OCI-LY3 (cell line): Measurements from ENCODE around the gene TRIM67.

Experiments used
- H2AFZ ChIP-seq: fragments of 200-600, 300-600 bp; shearing (Covaris generic); 2 replicates; pipeline ENCODE4 v1.6.0; 2014; ENCODE audit warnings: antibody characterized with exemption, low read depth, low read length
- H3K27ac ChIP-seq: fragments of 200-600, 300-600 bp; sonication (generic); 2 replicates; pipeline ENCODE4 v1.5.1; 2014; ENCODE audit warnings: mild to moderate bottlenecking, low read length, moderate library complexity, mixed read lengths
- H3K27me3 ChIP-seq: fragments of 200-600, 300-600 bp; sonication (generic); 2 replicates; pipeline ENCODE4 v1.6.1; 2014; ENCODE audit warnings: low read depth, low read length, mixed read lengths
- H3K36me3 ChIP-seq: fragments of 200-600, 300-600 bp; sonication (generic); replicated peaks from 2 replicates; pipeline ENCODE3; 2014; ENCODE audit warnings: low read depth, low read length, mixed read lengths
- H3K4me1 ChIP-seq: fragments of 300-600, 200-600 bp; sonication (generic); 2 replicates; pipeline ENCODE4 v1.6.1; 2014; ENCODE audit warnings: low read length, mixed read lengths
- H3K4me2 ChIP-seq: fragments of 200-600, 300-600 bp; sonication (generic); 2 replicates; pipeline ENCODE4 v1.6.1; 2014; ENCODE audit warnings: low read length, mixed read lengths
- H3K4me3 ChIP-seq: fragments of 300-600, 200-600 bp; sonication (generic); 2 replicates; pipeline ENCODE4 v1.5.1; 2014; ENCODE audit warnings: antibody characterized with exemption, mild to moderate bottlenecking, low read length, moderate library complexity
- H3K79me2 ChIP-seq: fragments of 300-600, 200-600 bp; shearing (Covaris generic); 2 replicates; pipeline ENCODE4 v1.6.1; 2014; ENCODE audit warnings: mild to moderate bottlenecking, low read length, mixed read lengths
- H3K9ac ChIP-seq: fragments of 300-600, 200-600 bp; shearing (Covaris generic); 2 replicates; pipeline ENCODE4 v1.6.0; 2014; ENCODE audit warnings: mild to moderate bottlenecking, low read length, moderate library complexity
- H3K9me3 ChIP-seq: fragments of 200-600, 300-600 bp; shearing (Covaris generic); 2 replicates; pipeline ENCODE4 v1.6.1; 2014; ENCODE audit warnings: low read length, mixed read lengths; ENCODE audit not compliant: insufficient read depth
- H4K20me1 ChIP-seq: fragments of 200-600, 300-600 bp; sonication (generic); 2 replicates; pipeline ENCODE4 v1.6.1; 2016; ENCODE audit warnings: low read length, mixed read lengths; ENCODE audit not compliant: insufficient read depth
- CTCF ChIP-seq: fragments of 200-600, 300-600 bp; sonication (generic); IDR thresholded peaks from 2 replicates; pipeline ENCODE4 v1.5.1; 2014; ENCODE audit warnings: antibody characterized with exemption, low read length, low read depth
- EZH2phosphoT487 ChIP-seq: fragments of 200-600 bp; shearing (Covaris generic); IDR thresholded peaks from 2 replicates; pipeline ENCODE4 v1.6.1; 2018; ENCODE audit warnings: antibody characterized with exemption, mixed run types, low read depth

The TRIM67 gene

DNA sequence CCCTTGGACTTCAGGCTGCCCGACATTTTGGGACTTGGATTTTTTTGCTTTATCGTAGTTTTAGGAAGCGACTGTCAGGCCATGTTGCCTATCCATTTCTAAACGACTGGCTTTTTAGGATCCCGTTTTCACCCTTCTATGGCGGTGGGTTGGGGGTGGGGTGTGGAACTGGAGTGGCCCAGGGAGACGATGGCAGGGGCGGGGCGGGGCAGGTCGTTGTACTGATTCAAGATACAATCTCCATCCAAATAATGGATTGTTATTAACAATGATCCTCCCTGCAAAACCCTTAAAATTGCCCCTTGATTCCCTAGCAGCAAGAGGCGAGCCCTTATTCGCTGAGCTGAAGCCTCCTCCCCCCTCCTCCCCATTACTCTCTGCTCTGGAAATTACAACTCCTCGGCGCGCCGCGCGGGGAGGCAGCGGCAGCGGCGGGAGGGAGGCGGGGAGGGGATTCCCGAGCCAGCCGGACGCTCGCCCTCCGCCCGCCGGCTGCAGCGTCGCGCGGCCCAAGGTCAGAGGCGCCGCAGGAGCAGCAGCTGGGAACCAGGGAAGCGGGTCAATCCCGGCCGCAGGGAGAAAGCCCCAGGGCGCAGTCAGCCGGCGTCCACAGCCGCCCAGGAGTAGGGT, at the start of gene TRIM67:
TRIM67 (plus strand) TSS at position 392 of the 630 bp plus-strand sequence. CDS start 912 bp downstream, outside the sequence.
- Histone ChIP-seq H3K4me2 (no peak within 1 kb of the TSS), H3K79me2 (no peaks in the 10 kb centered on the region), H2AFZ (no peak within 1 kb of the TSS), H3K27me3 (peaks cover 8% of the 10 kb centered on the region), H3K9me3 (no peaks in the 10 kb centered on the region), H3K27ac (no peak within 1 kb of the TSS), H3K4me1 (no peaks in the 10 kb centered on the region), H4K20me1 (no peaks in the 10 kb centered on the region), H3K9ac (no peak within 1 kb of the TSS), H3K4me3 (no peak within 1 kb of the TSS), H3K36me3 (no peaks in the 10 kb centered on the region)
- TF ChIP-seq CTCF, result no peak
- no peak for TF ChIP-seq EZH2phosphoT487

DNA sequence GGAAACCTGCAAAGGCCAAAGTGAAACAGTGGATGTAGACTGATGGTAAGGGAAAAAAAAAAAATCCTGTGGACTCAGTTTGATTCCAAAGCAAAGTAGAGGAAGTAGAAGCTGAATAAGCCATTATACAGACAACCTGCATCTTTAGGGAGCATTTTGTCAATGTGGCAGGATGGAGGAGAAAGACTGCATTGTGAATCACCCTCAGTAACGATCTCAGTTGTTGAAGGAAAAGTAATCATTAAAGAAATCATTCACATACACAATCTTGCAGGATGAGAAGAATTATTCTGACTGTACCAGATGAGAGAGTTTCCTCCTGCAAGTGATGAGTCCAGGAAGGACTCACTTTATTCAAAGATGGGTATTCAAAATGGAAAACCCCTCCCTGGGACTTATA, 45.1 kb upstream of the TRIM67 start:
- H4K20me1 ChIP-seq, result no peaks in the 10 kb centered on the region
- no peak overlapping the region for H3K4me2 ChIP-seq
- H3K79me2 ChIP-seq, result no peaks in the 10 kb centered on the region
- H3K36me3 ChIP-seq, result no peaks in the 10 kb centered on the region
- H3K9me3 ChIP-seq, result peaks cover 7% of the 10 kb centered on the region; the same call in 1 of the 2 replicates
- H3K27ac ChIP-seq, result no peak overlapping the region
- no peaks in the 10 kb centered on the region for H3K4me1 ChIP-seq
- H3K4me3 ChIP-seq, result no peak overlapping the region
- no peak overlapping the region for H3K9ac ChIP-seq
- no peak for TF ChIP-seq CTCF
- TF ChIP-seq EZH2phosphoT487, result no peak
- peaks cover 42% of the 10 kb centered on the region for H3K27me3 ChIP-seq
- no peak overlapping the region for H2AFZ ChIP-seq

GRCh38 chr1:231118704-231119453, 43.0 kb upstream of the TRIM67 start:
- H3K27me3 ChIP-seq, result peaks cover 28% of the 10 kb centered on the region
- H3K4me3 ChIP-seq, result no peak overlapping the region
- no peaks in the 10 kb centered on the region for H3K36me3 ChIP-seq
- H3K4me2 ChIP-seq, result no peak overlapping the region
- no peaks in the 10 kb centered on the region for H3K79me2 ChIP-seq
- no peak overlapping the region for H3K9ac ChIP-seq
- H3K9me3 ChIP-seq, result peaks cover 7% of the 10 kb centered on the region; the same call in 1 of the 2 replicates
- H4K20me1 ChIP-seq, result no peaks in the 10 kb centered on the region
- H3K4me1 ChIP-seq, result no peaks in the 10 kb centered on the region
- H2AFZ ChIP-seq, result no peak overlapping the region
- H3K27ac ChIP-seq, result no peak overlapping the region
- TF ChIP-seq EZH2phosphoT487 (no peak), CTCF (no peak)

DNA sequence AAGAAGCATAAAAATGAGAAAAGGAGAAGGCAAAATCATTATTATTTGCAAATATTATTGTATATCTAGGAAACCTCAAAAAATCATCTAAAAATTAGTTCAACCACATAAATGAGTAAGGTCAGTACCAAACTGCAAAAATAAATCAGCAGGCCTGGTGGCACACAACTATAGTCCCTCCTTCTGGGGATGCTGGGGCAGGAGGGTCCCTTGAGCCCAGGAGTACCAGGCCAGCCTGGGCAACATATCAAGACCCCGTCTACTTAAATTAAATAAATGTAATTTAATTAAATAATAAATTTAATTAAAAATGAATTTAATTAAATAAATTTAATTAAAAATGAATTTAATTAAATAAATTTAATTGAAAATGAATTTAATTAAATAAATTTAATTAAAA, 40.3 kb upstream of the TRIM67 start:
- H4K20me1 ChIP-seq, result no peaks in the 10 kb centered on the region
- no peak overlapping the region for H3K4me3 ChIP-seq
- peaks cover 7% of the 10 kb centered on the region; the same call in 1 of the 2 replicates for H3K9me3 ChIP-seq
- no peaks in the 10 kb centered on the region for H3K79me2 ChIP-seq
- H2AFZ ChIP-seq, result no peak overlapping the region
- TF ChIP-seq EZH2phosphoT487, result no peak
- TF ChIP-seq CTCF, result no peak
- no peak overlapping the region for H3K27ac ChIP-seq
- H3K4me1 ChIP-seq, result no peaks in the 10 kb centered on the region
- H3K4me2 ChIP-seq, result no peak overlapping the region
- peaks cover 12% of the 10 kb centered on the region for H3K27me3 ChIP-seq
- H3K9ac ChIP-seq, result no peak overlapping the region
- H3K36me3 ChIP-seq, result no peaks in the 10 kb centered on the region
